Type B pancreatic cell (in vitro differentiated cells): ENCODE measurements around the gene ESD. TPM values are rescaled to one million over a fixed set of nuclear protein-coding genes. Genes with fewer than 3 reads are reported as not detected.

Experiments
- DNase-seq: peaks from one replicate; pipeline ENCODE4 v3.0.0; 2021; ENCODE audit warnings: mixed read lengths; ENCODE audit not compliant: unreplicated experiment; ENCODE audit errors: extremely low spot score
- H3K27ac Mint-ChIP-seq: 2 replicates; pipeline ENCODE4 v1.8.0; 2021; ENCODE audit warnings: mild to moderate bottlenecking, mixed read lengths
- H3K27me3 Mint-ChIP-seq: 2 replicates; pipeline ENCODE4 v1.8.0; 2021; ENCODE audit warnings: mixed read lengths
- H3K36me3 Mint-ChIP-seq: 2 replicates; pipeline ENCODE4 v1.8.0; 2021; ENCODE audit warnings: mixed read lengths
- H3K4me1 Mint-ChIP-seq: one replicate; pipeline ENCODE4 v1.8.0; 2021; ENCODE audit warnings: mixed read lengths; ENCODE audit not compliant: unreplicated experiment
- H3K4me3 Mint-ChIP-seq: 2 replicates; pipeline ENCODE4 v1.8.0; 2021; ENCODE audit warnings: mild to moderate bottlenecking, mixed read lengths
- H3K9me3 Mint-ChIP-seq: 2 replicates; pipeline ENCODE4 v1.8.0; 2021; ENCODE audit warnings: mixed read lengths
- CTCF ChIP-seq: fragments of 200-600 bp; sonication (generic); conservative IDR thresholded peaks from 2 replicates; pipeline ENCODE4 v1.5.0; 2021; ENCODE audit warnings: antibody characterized with exemption, mild to moderate bottlenecking
- long read RNA-seq: library from polyadenylated mRNA; unstranded; transcript quantifications from one replicate; pipeline ENCODE4 v2.0.0, GENCODE V29; 2020
- total RNA-seq: library from RNA; stranded (reverse); gene quantifications from 2 replicates; pipeline ENCODE4 v1.2.1, GENCODE V29; 2021; ENCODE audit warnings: low replicate concordance

Gene ESD
- total RNA-seq, result 62.3 and 114 TPM in 2 replicates
- long read RNA-seq, transcript ESD-202 (10 exons, 1,192 nt), result major isoform, 182 of 227 reads
- long read RNA-seq, partial matches to known transcripts, result 21 of 227 reads
- long read RNA-seq, other reads (novel, unspliced or antisense), result 22 of 227 reads

- H3K4me3 Mint-ChIP-seq, result peak within 1 kb of the TSS; percentile 97
- H3K36me3 Mint-ChIP-seq, result peaks cover 5% of the 10 kb centered on the region
- H3K9me3 Mint-ChIP-seq, result no peaks in the 10 kb centered on the region
- peaks cover 22% of the 10 kb centered on the region for H3K4me1 Mint-ChIP-seq
- H3K27me3 Mint-ChIP-seq, result peaks cover 2% of the 10 kb centered on the region
- DNase-seq, result peak; percentile 93
- no peak for TF ChIP-seq CTCF
- peak within 1 kb of the TSS; percentile 93 for H3K27ac Mint-ChIP-seq
These were observed at the start of gene ESD for GRCh38 chr13:46796515-46797474. Gene ESD, minus strand, starts transcription at chr13:46797161. Its CDS starts 5,748 bp downstream, at chr13:46791413.

- no peak overlapping the region for H3K4me3 Mint-ChIP-seq
- no peak for TF ChIP-seq CTCF
- H3K36me3 Mint-ChIP-seq, result no peaks in the 10 kb centered on the region
- peaks cover 13% of the 10 kb centered on the region for H3K4me1 Mint-ChIP-seq
- peaks cover 6% of the 10 kb centered on the region for H3K27me3 Mint-ChIP-seq
- no peaks in the 10 kb centered on the region for H3K9me3 Mint-ChIP-seq
- DNase-seq, result no peak
- H3K27ac Mint-ChIP-seq, result no peak overlapping the region
These were observed 49.8 kb upstream of the ESD start for GRCh38 chr13:46846726-46847125.

- H3K27ac Mint-ChIP-seq, result no peak overlapping the region
- H3K27me3 Mint-ChIP-seq, result no peaks in the 10 kb centered on the region
These were observed 48.2 kb upstream of the ESD start for GRCh38 chr13:46845146-46845545.

GRCh38 chr13:46844431-46844830 is 47.5 kb upstream of the ESD start:
- no peak for TF ChIP-seq CTCF
- DNase-seq, result no peak
- no peaks in the 10 kb centered on the region for H3K27me3 Mint-ChIP-seq

More at GRCh38 chr13:46845146-46845545, 48.2 kb upstream of the ESD start:
- Mint-ChIP-seq H3K9me3 (no peaks in the 10 kb centered on the region), H3K4me3 (no peak overlapping the region), H3K36me3 (no peaks in the 10 kb centered on the region), H3K4me1 (no peaks in the 10 kb centered on the region)
- DNase-seq, result no peak
- TF ChIP-seq CTCF, result no peak

GRCh38 chr13:46839399-46839798 is 42.4 kb upstream of the ESD start:
- Mint-ChIP-seq H3K4me1 (no peaks in the 10 kb centered on the region), H3K27ac (no peak overlapping the region), H3K4me3 (no peak overlapping the region), H3K36me3 (no peaks in the 10 kb centered on the region), H3K27me3 (no peaks in the 10 kb centered on the region), H3K9me3 (no peaks in the 10 kb centered on the region)
- no peak for TF ChIP-seq CTCF
- no peak for DNase-seq

More at GRCh38 chr13:46844431-46844830, 47.5 kb upstream of the ESD start:
- no peaks in the 10 kb centered on the region for H3K9me3 Mint-ChIP-seq
- no peak overlapping the region for H3K27ac Mint-ChIP-seq
- H3K4me3 Mint-ChIP-seq, result no peak overlapping the region
- H3K4me1 Mint-ChIP-seq, result no peaks in the 10 kb centered on the region
- H3K36me3 Mint-ChIP-seq, result no peaks in the 10 kb centered on the region
